Transverse colon (tissue), 3 donors: ENCODE data around the gene TMEM72.

Experiments used
- POLR2A ChIP-seq: fragments of 450-650 bp; IDR thresholded peaks from one replicate; pipeline ENCODE4 v1.6.1; 2016; ENCODE audit warnings: antibody characterized with exemption, mild to moderate bottlenecking, moderate library complexity
- TF ChIP-seq, protein P1 (sequence below), 5 experiments: fragments of 200-600 bp in 3 of 5; fragments of 450-650 bp in 2 of 5; sonication (generic) in 3 of 5; IDR thresholded peaks; 1 replicate in 2 of 5; 2 replicates in 3 of 5; pipeline ENCODE4 v1.5.1; 2016 to 2017; ENCODE audit warnings: antibody characterized with exemption in 5 of 5, inconsistent platforms in 3 of 5, mild to moderate bottlenecking in 2 of 5, moderate library complexity in 1 of 5

DNA sequence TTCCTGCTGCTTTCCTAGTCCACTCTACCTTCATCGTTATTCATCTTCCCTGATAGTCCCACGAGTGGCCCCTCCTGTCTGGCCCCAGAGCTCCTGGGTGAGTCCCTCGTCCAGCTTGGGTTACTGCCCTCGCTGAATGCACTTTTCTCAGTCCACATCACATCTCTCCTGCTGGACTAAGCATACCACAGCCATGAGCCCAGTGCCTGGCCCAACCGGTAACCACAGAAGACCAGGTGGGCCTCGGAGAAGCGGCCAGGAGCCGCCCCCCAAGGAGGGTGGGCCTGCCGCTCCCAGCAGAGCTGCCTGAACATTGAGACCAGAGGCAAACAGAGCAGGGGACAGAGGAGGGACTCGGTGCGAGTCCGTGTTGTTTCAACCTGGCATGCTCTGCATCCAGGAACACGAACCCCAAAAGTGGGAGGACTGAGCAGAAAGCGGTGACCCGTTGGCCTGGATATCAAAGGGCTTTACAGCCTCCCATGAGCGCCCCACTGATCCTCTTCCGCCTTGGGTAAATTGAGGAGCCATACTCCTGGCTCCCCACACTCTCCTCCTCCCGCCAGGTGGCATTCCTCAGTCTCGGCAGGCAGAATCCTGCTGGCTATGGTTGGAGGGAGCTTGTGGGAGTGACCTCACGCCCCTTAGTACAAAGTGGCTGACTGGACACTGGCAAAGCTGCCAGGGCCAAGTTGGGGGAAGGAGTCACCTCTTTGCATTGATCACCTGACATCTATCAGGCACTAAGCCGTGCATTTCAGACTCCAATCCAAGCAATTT lies 13.3 kb downstream of the TMEM72 start:
- TF ChIP-seq, protein P1, sequence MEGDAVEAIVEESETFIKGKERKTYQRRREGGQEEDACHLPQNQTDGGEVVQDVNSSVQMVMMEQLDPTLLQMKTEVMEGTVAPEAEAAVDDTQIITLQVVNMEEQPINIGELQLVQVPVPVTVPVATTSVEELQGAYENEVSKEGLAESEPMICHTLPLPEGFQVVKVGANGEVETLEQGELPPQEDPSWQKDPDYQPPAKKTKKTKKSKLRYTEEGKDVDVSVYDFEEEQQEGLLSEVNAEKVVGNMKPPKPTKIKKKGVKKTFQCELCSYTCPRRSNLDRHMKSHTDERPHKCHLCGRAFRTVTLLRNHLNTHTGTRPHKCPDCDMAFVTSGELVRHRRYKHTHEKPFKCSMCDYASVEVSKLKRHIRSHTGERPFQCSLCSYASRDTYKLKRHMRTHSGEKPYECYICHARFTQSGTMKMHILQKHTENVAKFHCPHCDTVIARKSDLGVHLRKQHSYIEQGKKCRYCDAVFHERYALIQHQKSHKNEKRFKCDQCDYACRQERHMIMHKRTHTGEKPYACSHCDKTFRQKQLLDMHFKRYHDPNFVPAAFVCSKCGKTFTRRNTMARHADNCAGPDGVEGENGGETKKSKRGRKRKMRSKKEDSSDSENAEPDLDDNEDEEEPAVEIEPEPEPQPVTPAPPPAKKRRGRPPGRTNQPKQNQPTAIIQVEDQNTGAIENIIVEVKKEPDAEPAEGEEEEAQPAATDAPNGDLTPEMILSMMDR (IDR thresholded peaks at IDR 0.05) = no peak
- no peak for TF ChIP-seq POLR2A
